Bone marrow (tissue), 2 donors: Measurements from ENCODE around the gene M6PR.
"Not testable (repeated sequence)": the region's sequence is repeated elsewhere in the genome, so short reads cannot be mapped to it uniquely, and the experiment has no call there.

Source experiments
- DNase-seq, 2 donors: peaks; one replicate each; lab custom pipeline; 2025; lab: John Stamatoyannopoulos, UW

M6PR gene

DNA sequence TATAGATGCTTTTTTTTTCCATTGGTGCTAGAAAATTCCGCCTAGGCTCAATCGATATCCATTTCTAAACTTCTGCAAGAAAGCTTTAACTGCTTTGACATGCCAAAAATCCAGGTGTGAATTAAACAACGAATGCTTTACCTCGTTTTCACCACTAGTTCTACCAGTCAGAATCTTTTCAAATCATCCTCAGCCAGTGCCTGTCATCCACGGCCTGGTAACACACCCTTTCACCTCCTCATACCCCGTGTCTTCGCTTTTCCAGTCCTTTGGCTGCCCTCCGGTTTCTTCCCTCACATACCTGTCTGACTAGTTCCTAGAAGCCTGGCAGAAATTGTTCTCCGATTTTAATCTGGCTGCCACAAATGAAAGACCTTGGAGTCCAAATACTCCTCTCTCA is 36.5 kb downstream of the M6PR start:
- no peak for DNase-seq

DNA sequence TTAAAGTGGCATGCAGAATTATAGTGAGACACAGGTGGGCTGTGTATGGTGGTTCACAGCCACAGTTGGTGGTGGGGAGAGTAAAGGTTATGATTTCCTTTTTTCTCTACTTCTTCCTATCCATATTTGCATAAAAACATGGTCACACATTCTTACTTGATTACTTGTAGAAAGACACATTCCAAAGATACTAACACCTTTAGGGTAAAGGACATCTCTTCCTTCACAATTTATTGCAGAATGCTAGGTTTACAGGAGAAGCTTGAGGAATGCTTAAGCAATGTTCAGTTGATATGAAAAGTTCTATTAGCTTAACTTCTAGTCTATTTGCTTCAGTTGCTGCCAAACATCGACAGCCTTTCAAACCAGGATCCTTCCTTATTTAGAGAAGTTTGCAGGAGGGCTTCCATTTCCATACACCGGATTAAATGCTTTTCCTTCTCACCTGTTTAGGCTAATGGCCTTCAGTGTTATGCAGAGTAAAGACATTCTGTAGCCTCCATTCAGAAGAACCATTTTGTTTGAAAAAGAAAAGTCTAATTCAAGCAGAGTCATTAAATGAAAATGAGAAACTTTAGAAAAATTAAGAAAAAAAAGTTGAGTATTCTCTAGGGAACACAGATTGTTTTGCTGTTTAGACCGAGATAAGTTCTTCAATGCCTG is 37.7 kb downstream of the M6PR start:
- no peak for DNase-seq

DNA sequence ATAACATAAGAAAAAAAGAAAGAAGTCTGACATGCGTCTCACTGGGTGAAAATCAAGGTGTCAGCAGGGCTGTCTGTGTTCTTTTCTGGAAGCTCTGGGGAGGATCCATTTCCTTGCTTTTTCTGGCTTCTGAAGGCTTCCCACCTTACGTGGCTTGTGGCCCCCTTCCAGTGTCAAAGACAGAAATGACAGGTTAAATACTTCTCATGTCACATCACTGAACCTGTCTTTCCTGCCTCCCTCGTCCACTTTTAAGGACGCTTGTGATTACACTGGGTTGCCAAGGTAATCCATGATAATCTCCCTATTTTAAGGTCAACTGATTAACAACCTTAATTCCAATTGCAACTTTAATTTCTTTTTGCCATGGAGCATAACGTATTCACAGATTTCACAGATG is 39.7 kb downstream of the M6PR start:
- no peak for DNase-seq

DNA sequence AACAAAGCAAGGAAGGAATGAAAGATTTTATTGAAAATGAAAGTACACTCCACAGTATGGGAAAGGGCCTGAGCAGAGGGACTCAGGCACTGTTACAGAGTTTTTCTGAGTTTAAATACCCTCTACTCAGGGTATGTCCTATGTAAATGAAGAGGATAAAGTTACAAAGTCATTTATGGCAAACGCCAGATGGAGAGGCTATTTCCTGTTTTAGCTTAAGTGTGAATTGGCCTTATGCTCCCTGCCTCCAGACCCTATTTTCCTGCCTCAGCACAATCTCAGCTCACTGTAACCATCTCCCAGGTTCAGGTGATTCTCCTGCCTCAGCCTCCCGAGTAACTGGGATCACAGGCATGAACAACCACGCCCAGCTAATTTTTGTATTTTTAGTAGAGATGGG is 41.9 kb downstream of the M6PR start:
- DNase-seq: no peak

DNA sequence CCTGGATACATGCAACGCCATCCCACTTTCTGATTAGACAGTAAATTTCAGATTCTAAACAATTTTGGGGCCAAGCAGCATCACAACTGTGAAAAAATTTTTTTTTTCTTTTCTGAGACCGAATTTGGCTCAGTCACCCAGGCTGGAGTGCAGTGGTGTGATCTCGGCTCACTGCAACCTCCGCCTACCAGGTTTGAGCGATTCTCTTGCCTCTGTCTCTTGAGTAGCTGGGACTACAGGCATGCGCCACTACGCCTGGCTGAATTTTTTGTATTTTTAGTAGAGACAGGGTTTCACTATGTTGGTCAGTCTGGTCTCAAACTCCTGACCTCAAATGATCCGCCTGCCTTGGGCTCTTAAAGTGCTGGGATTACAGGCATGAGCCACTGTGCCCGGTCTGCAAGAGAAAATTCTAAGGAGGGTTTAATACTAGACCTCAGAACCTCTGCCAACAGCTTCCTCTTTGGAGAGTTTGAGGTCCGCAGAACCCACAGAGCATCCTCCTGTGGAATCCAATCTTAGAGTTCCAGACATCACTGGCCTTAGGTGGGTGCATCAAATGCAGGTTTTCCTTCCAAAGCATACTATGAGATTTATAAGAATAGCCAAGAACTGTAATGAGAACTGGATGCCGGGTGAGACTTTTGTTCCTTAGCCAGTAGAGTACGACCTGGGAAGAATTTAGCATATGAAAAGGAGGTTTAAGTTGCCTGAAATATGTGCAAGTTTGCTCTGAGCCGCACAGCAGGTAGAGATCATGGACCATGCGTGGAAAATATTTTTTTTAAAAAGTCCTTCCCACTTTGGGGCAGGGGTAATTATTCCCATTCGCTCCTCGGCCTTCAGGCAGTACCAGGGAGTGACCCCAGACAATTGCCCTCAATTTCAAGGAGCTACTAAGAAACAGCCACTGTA is 42.9 kb downstream of the M6PR start:
- DNase-seq: no peak

DNA sequence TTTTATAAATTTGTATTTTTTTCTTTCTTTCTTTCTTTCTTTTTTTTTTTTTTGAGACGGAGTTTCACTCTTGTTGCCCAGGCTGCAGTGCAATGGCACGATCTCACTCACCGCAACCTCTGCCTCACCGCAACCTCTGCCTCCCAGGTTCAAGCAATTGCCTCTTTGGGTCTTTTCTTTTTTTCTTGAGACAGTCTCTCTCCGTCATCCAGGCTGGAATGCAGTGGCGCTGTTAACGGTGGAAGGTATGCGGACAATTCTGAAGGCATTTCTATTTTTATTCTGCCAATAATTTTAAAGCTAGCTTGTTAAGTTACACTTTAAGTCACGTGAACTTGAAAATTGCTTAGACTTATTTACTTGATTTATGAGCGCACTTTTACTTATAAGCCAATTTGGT is 43.9 kb downstream of the M6PR start:
- no peak for DNase-seq

DNA sequence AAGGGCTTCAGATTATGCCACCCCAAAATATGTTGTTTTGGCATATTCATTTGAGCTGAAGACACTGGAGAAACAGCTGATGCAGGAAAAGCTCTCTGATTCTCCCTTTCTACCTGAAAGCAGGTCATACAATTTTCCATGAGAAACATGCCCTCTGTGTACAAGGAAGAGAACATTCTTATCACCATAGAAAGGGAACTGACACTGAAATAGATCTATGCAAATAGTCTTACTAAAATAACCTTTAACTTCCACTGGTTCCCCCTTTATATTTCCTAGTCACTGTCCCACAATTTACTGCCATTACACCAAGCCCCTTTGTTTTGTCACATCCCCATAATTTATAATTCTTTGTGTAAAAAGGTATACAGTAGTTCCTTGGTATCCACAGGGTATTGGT is 44.8 kb downstream of the M6PR start:
- no peak for DNase-seq

DNA sequence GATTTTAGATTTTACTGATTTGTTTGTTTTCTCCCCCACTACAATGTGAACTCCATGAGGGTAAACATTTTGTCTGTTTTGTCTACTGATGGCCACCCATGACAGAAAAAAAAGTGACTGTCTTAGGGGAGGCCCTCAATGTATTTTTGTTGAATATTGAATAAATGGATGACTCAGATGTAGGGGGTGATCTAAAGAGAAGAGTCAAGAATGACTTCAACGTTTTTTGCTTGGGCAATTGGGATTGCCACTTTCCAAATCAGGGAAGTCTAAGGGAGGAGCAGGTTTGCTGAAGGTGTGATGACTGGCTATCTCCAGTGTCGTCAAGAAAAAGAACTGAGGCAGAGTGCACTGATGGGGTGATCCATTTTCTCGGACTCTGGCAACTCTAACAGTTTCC is 45.8 kb downstream of the M6PR start:
- no peak for DNase-seq

DNA sequence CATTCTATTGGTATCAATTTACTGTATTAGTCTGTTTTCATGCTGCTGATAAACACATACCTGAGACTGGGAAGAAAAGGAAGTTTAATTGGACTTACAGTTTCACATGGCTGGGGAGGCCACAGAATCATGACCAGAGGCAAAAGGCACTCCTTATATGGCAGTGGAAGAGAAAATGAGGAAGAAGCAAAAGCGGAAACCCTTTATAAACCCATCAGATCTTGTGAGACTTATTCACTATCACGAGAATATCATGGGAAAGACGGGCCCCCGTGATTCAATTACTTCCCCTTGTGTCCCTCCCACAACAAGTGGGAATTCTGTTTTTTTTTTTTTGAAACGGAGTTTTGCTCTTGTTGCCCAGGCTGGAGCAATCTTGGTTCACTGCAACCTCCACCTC is 46.7 kb downstream of the M6PR start:
- not testable (repeated sequence) for DNase-seq

DNA sequence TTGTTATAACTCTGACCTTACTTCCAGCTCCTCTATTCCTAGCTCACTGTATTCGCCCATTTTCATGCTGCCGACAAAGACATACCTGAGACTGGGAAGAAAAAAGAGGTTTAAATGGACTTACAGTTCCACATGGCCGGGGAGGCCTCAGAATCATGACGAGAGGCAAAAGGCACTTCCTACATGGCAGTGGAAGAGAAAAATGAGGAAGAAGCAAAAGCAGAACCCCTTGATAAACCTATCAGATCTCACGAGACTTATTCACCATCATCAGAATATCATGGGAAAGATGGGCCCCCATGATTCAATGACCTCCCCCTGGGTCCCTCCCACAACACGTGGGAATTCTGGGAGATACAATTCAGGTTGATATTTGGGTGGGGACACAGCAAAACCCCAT is 49.6 kb downstream of the M6PR start:
- DNase-seq: no peak

DNA sequence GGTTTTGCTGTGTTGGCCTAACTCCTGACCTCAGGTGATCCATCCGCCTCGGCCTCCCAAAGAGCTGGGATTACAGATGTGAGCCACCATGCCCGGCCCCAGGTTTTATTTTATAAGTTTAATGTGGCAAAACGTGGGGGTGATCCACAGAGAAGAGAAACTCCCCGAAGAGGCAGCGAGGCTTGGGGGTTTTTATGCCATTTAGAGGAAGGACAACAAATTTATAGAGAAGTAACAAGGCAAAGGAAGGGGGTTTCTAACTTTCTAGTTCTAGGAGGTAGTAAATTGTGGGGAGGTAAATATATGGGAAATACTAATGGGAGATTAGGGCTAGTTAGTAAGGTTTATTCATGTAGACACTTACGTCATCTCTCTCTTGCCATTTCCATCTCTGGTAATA is 52.4 kb downstream of the M6PR start:
- no peak for DNase-seq

DNA sequence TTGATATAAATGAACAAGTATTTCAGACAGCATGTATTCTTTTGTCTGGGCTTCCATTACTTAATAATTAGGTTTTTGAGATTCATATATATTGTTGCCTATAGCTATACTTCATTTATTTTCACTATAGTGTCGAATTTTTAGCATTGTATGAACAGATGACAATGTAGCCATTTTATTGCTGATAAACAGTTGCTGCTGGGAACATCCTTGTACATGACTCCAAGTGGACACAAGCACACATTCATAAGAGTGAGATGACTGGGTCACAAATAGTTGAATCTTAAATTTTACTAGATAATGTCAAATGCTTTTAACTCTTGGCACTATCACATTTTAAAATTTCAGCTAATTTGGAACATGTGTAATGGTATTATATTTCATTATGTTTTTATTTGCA is 54.5 kb downstream of the M6PR start:
- no peak for DNase-seq

DNA sequence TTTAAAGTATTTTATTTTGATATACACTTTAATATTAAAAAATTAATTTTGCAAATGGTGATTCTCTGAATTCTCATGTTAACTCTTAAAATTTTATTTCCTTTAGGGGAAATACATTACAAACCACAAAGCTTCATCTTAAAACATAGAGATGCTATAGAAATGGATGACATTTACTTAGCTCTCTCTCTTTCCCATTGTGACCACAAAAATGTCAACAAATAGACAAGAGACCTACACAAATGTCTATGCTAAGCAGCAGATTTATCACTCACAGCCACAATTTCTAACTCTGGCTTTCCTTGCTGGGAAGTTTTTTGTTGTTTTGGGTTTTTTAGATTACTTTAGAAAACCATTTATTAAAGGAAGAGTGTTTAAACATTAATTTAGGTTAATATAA is 55.1 kb downstream of the M6PR start:
- no peak for DNase-seq

DNA sequence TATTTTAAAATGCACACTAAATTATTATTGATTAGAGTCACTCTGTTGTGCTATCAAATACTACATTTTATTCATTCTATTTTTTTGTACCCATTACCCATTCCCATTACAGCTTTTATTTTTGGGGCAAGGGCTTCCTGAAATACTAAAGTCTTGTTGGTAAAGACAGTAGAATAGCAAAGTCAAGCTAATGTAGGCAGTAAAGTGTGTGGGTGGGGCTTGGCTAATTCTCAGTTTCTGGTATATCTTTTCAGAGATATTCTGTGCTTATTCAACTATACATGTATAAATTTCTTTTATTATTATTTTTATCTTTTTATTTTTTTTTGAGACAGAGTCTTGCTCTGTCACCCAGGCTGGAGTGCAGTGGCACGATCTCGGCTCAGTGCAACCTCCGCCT is 57.5 kb downstream of the M6PR start:
- no peak for DNase-seq
